NOMO-1 treated with dmso at 0.1 percent for 144 hours (cell line): Measurements from ENCODE around the gene RUFY1.

Experiments used
- DNase-seq: peaks from one replicate; lab custom pipeline; 2025; ENCODE audit not compliant: unreplicated experiment; lab: John Stamatoyannopoulos, UW

The RUFY1 gene

GRCh38 chr5:179601871-179602625 lies 51.7 kb downstream of the RUFY1 start:
- DNase-seq = no peak

GRCh38 chr5:179603308-179603707 lies 53.0 kb downstream of the RUFY1 start:
- DNase-seq = no peak

DNA sequence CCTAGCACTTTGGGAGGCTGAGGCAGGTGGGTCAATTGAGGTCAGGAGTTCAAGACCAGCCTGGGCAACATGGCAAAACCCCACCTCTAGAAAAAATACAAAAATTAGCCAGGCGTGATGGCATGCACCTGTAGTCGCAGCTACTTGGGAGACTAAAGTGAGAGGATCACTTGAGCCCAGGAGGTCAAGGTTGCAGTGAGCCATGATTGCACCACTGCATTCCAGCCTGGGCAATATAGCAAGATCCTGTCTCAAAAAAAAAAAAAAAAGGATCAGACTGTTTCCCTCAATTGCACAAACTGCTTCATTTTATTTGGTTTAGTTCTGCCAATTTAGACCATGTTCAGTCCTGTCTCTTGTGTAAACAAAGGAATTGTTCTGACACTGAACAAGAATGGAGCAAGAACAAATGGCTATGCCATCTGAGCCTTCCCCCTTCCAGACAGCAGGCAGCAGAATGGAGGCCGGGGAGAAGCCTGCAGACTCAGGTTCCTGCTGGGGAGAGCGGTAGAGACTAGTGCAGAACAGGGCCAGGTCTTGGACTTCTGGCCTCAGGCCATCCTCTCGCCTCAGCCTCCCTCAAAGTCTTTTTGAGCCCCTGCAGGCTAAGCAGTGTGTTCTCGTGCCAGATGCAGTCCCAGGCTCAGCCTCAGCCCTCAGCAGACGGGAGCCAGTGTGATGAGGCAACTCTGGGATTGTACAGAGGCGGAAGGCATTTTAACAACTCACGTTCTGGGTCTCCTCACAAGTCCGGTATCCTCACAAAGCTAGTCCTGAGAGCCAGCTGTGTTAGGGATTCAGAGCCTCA lies 54.9 kb downstream of the RUFY1 start:
- no peak for DNase-seq

GRCh38 chr5:179606071-179606909 lies 55.9 kb downstream of the RUFY1 start:
- DNase-seq = no peak

DNA sequence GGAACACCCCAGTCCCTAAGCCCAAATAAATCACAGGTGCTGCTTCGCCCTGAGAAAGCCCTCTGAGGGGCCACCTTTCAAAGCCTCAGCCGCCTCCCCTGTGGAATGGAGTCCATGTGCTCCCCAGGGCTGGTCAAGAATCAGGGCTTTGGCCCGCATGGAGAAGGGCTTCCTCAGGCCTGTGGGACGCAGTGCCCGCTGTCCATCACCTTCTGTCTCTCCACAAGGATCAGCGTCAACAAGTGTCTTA lies 56.5 kb downstream of the RUFY1 start:
- no peak for DNase-seq

DNA sequence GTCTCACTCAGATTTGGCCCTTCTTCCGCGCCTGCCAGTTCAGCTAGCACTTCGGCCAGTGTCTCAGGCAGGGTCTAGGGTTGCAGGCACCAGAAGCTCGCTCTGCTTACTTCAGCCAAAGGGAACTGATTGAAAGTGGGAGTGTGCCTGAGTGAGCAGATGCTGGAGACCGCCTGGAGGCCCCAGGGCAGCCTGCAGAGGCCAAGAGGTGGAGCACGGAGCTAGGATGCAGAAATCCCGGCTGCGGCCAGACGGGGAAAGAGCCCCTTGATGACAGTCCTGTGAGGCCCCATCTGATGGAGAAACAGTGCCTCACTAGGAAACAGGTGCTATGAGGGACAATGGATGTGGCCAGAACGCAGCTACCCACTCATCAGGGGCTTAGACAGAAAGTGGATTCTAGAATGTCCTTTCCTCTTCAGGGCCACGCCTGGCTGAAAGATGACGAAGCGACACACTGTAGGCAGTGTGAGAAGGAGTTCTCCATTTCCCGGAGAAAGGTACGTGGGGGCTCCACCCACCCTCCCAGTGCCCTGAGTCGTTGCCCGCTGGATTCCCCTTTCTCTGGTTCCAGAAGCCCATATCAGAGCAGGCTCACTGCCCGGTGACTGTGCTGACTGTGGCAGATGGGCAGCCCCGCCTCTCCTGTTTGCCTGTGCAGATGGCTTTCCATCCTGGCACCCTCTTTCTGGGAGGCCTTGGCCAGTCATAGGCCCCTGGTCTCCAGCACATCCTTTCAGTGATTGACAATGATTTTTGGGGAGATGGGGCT lies 57.0 kb downstream of the RUFY1 start:
- DNase-seq = no peak

GRCh38 chr5:179608131-179608581 lies 57.8 kb downstream of the RUFY1 start:
- no peak for DNase-seq

DNA sequence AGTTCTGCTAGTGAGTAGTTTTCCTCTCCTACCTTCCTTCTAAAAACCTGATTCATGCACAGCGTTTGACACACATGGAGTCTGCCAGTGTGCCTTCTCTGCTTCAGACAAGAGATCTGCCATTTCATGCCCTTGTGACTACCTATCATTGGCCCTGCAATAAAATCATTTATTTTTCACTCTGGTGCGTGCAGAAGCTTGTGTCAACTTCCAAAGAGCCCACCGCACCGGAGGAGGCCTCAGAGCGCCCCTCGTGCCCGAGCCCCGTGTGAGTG lies 59.4 kb downstream of the RUFY1 start:
- DNase-seq = no peak

GRCh38 chr5:179610109-179610902 lies 60.0 kb downstream of the RUFY1 start:
- DNase-seq = no peak

DNA sequence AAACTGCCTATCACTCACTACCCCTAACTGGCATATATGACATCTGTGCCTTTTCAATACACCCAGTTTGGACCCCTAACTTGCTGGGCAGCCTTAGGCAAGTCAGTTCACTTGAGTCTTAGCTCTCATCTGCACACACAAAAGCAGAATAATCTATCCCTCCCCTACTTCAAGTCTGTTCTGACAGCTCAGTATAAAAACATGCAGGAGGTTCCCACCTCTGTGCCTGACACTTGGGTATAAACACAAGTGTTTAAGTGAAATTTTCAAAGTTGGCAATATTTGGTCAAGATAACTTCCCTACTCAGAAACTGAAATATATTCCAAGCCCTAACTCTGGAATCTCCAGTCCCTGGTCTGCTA lies 60.5 kb downstream of the RUFY1 start:
- DNase-seq = no peak

- DNase-seq = no peak
These were observed 62.5 kb downstream of the RUFY1 start for GRCh38 chr5:179612577-179613459.

GRCh38 chr5:179613460-179614071 lies 63.2 kb downstream of the RUFY1 start:
- no peak for DNase-seq

DNA sequence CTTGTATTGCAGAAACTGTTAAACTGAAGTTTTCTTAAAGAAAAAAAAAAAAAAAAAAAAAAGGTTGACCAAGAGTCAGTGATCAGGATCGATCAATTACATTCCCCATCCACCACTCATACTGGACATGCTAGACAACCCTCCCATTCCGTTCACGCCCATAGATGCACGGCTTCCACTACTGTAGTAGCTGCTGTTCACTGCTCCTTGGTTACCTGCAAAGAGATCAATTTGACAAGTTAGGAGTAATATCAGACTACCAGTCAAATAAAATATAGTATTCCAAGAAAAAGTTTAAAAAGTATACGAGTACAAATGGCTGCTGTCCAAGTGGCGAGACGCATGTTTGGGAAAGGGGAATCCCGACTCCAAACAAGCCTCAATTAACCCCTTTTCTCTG lies 64.4 kb downstream of the RUFY1 start:
- no peak for DNase-seq

- no peak for DNase-seq
These were observed 64.8 kb downstream of the RUFY1 start for GRCh38 chr5:179615203-179615602.

GRCh38 chr5:179616002-179616594 lies 65.7 kb downstream of the RUFY1 start:
- DNase-seq = no peak

DNA sequence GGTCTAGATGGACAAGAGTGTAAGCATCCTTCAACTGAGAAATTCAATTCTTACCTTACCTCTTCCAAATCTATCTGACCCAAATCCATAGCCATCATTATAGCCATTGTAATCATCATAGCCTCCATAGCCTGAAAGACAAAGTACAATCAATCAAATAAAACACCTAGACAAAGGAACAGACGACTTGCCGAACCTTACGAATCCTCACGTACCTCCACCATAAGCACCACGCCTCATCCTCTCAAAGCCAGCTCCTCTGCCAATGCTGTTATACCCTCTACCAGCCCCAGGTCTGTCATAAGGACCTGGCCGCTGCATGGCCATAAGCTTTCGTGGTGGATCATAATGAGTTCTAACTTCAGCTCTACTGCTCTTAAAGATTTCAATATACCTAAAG lies 67.6 kb downstream of the RUFY1 start:
- DNase-seq = no peak

DNA sequence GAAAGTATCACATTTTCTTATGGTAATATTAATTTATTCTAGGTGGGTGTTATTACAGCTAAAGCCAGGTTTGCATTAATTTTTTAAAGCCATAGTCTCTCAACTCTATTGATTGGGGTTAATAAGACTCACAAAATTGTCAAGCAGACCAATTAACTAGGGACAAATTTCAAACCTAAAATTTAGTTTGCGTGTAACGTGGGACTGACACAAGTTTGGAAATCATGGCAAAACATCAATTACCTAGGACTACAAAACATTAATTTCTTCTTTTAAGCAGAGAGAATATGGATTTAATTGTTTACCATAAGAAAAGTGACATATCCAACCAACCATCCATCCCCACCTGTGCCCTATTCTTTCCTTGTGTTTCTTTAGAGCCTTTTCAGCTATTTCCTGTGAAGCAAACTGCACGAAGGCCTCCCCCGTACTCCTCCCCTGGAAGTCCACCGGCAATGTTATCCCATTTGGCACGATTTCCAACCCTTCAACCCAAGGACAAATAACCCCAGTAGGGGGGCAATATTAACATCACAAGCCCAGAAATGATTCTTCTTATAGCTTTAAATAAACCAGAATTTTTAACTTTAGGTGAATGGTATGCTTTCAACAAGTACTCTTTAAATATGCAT lies 68.7 kb downstream of the RUFY1 start:
- no peak for DNase-seq

- no peak for DNase-seq
These were observed 69.4 kb downstream of the RUFY1 start for GRCh38 chr5:179619776-179620175.
